Hepatocyte (in vitro differentiated cells): Measurements from ENCODE around the gene ZFPL1.

ENCODE experiments used
- CTCF ChIP-seq: fragments of 200-600 bp; sonication (generic); IDR thresholded peaks from 2 replicates; pipeline ENCODE4 v1.5.1; 2016; ENCODE audit warnings: antibody characterized with exemption, mild to moderate bottlenecking; ENCODE audit not compliant: poor library complexity
- EZH2 ChIP-seq: fragments of 200-600 bp; sonication (generic); IDR thresholded peaks from 2 replicates; pipeline ENCODE4 v1.6.1; 2016; ENCODE audit warnings: antibody characterized with exemption, mild to moderate bottlenecking, borderline replicate concordance

- TF ChIP-seq EZH2, result no peak
- TF ChIP-seq CTCF, result no peak
Observed at GRCh38 chr11:65104628-65105027, 20.6 kb downstream of the ZFPL1 start.
